ENCODE data around the gene ABCF2.
A peak's percentile ranks its signal among the peaks of the same experiment; 100 is the strongest.

Gene ABCF2

GRCh38 chr7:151226875-151227782 lies at the start of gene ABCF2:
Gene ABCF2, minus strand, starts transcription at chr7:151227205. Its CDS starts 747 bp downstream, at chr7:151226458.
- peak; percentile 99 for DNase-seq

DNA sequence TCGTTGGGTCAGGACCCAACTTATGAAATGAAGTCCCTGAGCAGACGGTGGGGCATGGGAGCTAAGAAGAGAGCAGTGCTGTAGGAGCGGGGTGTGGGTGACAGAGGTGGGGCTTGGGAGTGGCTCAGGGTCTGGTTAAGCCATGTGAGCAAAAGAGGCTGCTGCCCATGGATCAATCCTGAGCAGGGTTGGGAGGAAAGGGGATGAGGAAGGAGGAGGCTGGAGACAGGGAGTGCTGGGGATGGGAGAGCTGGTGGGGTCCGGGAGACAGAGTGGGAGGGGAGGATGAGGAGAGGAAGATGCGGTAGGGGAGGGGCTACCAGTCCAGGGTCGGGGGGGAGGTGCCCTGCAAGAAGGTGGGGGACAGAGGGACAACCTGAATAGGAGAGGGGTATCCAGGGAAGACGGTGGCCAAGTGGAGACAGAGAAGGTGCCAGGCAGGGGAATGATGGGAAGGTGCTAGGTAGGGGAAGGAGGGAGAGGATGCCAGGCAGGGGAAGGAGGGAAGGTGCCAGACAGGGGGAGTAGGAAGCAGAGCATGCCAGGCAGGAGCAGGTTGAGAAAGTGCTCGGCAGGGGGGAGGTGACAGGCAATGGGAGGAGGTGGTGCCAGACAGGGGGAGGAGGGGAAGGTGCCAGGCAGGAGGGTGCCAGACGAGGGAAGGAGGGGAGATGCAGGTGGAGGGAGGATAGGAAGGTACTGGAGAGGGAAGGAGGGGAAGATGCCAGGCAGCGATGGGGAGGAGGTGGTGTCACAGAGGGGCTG lies 49.0 kb upstream of the ABCF2 start:
- DNase-seq, result no peak

DNA sequence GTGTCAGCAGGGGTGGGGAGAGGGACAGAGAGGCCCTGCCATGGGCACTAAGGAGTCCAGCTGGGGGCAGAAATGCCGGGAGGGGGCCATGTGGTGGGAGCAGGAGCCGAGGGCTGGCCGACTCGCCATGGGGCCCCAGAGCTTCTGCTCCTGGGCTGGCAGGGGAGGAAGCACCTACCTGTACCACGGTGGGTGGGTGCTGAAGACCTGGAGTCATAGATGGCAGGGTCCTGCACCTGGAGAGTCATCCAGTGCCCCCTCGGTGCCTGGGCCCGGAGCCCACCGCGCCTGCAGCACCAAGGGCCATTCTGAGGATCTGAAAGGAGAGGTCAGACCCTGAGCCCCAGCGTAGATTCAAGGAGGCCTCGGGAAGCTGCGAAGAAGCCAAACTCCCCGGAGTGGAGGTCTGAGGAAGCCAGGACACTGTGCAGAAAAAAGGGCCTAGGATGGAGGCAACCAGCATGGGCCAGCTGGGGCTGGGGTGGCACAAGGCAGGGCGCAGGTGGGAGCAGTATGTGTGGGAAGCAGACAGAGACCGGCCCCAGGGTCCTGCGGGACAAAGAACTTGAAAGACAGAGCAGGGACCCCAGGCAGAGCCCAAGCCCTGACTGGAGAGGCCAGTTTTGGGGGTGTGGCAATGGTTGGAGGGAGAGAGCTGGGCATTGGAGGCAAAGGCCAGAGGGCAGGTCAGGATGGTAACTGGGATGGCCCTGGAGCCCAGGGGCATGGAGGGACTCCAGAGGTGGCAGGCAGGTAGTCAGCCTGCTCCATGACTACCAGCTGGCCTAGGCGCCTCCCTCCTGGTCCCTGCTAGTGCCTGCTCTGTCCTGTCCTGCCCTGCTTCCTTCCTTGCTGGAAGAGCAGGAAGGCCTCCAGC lies 48.2 kb upstream of the ABCF2 start:
- DNase-seq, result no peak

GRCh38 chr7:151274396-151274795 lies 47.4 kb upstream of the ABCF2 start:
- DNase-seq, result no peak

DNA sequence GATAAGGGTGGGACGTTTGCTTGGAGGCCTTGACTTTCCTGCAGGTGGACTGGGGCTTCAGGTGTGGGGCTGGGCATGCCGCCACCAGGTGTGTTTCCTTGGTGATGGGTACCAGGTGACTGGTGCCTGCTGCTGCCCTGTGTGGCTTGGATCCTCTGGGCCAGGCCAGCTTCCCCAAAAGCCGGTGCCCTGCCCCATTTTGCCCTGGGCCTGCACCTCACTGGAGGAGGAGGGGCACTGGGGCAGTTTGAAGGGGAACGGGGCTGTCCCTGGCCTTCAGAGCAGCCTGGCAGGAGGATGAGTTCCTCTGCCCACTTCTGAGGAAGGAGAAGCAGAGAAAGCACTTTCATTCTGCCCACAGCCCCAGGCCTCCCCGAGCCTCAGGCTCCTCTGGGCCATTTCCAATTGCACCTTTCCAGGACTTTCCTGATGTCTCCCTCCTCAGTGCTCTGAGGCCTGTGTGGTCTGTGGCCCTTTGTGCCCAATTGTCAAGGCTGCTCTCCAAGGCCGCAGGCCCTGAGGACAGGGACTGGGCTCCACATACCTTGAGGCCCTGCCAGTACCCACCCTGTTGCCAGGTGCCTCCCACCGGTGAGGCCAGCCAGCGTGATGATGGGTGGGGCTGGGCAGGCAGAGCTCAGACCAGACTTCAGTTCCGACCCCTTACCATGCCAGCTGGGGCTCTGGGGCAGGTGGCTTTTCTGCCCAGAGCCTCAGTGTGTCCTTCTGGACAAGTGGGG lies 46.8 kb upstream of the ABCF2 start:
- DNase-seq, result peak; percentile 68

GRCh38 chr7:151272877-151273276 lies 45.9 kb upstream of the ABCF2 start:
- DNase-seq, result no peak

DNA sequence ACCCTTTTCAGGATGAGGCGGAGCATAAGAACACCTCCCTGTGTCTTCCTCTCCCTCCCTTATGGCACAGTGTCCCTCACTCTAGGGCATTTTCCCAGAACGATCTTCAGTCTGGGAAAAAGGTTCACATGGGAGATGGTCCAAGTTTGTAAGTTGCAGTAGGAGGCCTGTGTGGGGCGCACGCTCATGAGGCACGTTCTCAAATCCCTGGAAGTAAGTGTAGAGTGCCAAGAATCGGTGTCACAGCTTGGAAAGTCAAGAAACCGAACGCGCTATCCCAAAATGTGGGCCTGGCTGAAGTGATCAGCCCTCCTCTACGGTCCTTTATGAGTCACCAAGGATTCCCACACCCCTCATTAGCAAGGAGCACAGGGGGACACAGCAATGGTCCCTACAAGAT lies 45.4 kb upstream of the ABCF2 start:
- DNase-seq, result no peak

- DNase-seq, result peak; percentile 95
Measured at GRCh38 chr7:151271699-151272355, 44.8 kb upstream of the ABCF2 start.

GRCh38 chr7:151269511-151269910 lies 42.5 kb upstream of the ABCF2 start:
- DNase-seq, result no peak

- no peak for DNase-seq
Measured at GRCh38 chr7:151265351-151265931, 38.4 kb upstream of the ABCF2 start.

GRCh38 chr7:151264615-151265014 lies 37.6 kb upstream of the ABCF2 start:
- no peak for DNase-seq

DNA sequence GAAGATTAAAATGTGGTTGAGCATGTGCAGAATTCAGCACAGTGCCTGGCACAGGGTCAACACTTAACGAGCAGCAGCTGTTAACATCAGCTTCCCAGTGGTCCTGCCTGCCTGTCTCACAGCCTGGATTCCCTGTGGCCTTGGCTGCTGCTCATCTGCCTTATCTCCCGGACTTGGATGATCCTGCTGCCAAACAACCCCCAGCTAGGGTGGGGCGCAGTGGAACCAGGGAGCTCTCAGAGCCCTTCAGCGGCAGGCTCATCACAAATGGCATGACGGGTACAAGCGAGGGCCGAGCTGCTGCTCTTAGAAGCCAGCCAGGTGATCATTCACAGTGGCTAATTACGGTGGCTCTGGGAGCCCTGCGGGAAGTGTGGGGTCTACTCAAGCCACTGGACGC lies 34.5 kb upstream of the ABCF2 start:
- no peak for DNase-seq

DNA sequence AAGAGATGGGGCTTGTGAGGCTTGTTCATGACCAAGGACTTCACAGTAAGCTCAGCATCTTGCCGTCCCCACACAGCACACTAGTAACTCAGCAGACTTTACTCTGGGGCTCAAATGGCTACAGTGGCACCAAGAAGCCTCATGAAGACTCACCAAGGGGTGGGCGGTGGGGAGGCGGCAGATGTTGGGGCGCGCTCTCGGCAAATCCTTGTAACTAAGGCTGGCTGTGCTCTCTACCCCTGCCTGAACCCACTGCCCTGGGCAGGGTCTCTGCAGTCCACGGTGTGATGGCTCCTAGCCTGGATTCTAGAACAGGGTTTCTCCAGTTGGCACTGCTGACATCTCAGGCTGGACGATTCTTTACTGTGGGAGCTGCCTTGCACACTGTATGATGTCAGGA lies 33.9 kb upstream of the ABCF2 start:
- DNase-seq, result no peak

GRCh38 chr7:151260471-151260870 lies 33.5 kb upstream of the ABCF2 start:
- DNase-seq, result no peak

GRCh38 chr7:151257990-151258389 lies 31.0 kb upstream of the ABCF2 start:
- DNase-seq, result no peak

DNA sequence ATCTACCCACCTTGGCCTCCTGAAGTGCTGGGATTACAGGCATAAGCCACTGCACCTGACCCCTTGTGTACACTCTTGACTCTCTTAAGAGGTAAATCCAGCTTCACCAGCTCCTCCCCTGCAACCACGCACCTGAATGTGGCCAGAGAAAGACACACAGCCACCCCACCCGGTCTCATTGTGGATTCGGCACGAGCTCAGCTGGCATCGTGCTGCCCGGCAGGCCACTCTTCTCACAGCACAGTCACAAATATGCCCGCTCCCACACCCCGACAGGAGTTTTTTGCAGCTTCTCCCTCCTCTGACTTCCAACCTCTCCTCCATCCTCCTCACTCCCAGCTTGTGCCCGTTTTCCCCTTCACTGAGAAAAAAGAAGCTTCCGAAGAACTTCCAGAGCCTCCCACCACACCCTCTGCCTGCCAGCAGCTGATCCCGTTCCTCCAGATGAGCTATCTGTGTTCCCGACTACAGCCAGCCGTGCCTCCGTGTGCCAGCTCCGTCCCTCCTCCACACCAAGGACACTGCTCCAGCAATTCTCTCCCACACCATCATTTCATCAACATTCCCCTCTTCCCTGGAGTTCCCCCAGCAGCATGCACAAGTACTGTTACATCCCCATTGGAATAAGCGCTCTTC lies 29.5 kb upstream of the ABCF2 start:
- DNase-seq, result no peak

GRCh38 chr7:151255390-151255789 lies 28.4 kb upstream of the ABCF2 start:
- DNase-seq, result no peak

DNA sequence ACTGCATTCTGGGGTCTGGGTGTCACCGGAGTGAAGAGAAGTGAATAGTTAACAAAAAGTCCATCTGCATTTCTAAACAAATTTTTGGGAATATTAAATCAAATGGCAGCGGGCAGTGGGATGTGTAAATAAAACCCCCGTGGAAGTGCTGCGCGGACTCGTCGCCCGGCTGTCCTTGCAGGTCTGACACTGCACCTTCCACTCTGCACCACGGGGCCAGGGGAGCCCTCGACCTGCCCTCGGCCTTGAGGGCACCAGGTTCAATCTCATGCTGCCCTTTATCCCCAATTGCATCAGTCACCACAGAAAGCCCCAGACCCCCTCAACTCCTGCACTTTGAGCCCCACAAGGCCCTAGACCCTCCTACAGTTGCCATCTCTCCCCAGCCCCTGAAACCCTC lies 27.8 kb upstream of the ABCF2 start:
- no peak for DNase-seq

GRCh38 chr7:151254316-151254715 lies 27.3 kb upstream of the ABCF2 start:
- no peak for DNase-seq

- DNase-seq, result no peak
Measured at GRCh38 chr7:151252961-151253711, 26.1 kb upstream of the ABCF2 start.

Data from inflammatory macrophage treated with lipopolysaccharide for 4 hours (primary cell).